SK-N-DZ (cell line): ENCODE results near the gene PCSK5.
"Not testable (repeated sequence)": the region's sequence is repeated elsewhere in the genome, so short reads cannot be mapped to it uniquely, and the experiment has no call there.

Experiments
- DNase-seq: peaks from one replicate; pipeline ENCODE4 v3.0.0-alpha.2; 2015; ENCODE audit warnings: low spot score

PCSK5 gene

DNA sequence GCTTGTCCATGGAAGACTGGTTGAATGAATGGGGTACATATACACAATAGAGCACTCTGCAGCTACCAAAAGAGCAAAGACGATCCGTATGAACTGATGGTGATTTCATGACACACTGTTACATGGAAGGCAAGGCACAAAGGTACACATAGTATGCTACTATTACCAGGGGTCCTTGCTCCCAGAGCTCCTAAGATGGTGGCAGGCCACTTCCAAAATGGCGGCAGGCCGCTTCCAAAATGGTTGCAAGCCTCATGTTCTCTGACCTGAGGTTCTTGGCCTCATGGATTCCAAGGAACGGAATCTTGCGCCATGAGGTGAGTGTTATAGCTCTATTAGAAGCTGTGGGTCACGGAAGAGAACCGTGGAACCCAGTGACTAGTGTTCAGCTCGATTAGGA is 356.2 kb downstream of the PCSK5 start:
- no peak for DNase-seq

DNA sequence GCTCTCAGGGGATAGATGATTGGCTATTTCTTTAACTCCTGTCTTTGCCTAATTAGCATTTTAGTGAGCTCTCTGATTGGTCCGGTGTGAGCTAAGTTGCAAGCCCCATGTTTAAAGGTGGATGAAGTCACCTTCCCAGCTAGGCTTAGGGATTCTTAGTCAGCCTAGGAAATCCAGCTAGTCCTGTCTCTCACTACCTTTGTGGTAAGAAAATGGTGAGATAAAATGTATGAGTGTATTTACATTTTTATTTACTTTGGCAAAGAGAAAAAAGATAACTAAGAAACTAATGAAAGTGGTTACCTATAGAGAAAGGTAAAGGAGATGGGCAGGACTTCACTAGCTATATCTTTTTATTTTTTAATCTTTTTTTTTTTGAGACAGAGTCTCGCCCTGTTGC is 357.0 kb downstream of the PCSK5 start:
- DNase-seq, result no peak

DNA sequence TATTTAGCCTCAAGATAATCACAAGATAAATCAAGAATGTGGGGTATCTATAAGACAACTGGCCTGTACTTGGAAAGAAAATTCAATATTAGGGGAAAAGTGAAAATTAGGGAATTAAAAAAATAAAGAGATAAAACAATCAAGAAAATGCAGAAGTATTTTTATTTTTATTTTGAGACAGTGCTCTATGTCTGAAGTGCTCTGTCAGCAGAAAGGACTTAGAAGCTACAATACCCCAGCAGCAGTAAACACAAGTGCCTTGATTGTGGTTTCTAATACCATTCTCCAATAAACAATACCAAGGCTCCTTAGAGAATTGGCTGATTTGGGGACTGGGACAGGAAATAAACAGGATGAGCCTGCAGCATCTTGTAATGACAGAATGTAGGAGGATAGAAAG is 358.8 kb downstream of the PCSK5 start:
- no peak for DNase-seq

DNA sequence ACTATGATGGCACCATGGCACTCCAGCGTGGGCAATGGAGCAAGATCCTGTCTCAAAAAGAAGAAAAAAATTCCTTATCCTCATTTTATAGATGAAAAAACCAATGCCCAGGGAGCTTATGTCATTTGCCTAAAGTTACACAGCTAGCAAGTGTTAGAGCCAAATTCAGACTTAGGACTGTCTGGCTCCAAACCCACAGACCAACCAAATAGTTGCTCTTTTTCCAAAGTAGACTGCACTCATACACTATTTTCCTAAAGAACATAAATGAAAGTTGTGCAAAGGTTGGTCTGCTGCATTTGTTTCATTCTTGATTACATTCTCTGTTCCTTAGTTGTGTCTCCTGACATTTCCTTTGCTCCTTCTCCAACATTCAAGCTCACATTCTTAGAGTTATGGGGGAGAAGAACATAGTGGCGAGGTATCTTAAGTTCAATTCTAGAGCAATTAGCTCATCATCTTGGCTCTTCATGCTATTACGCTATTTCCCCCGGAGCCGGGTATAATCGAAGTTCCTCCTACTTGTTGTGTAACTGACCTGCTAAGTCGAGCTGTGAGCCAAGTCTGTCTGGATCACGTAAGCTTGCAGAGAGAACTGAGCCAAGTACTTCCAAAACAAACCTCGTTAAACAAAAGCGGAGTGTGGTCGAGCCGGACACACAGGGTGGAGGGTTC is 365.4 kb downstream of the PCSK5 start:
- no peak for DNase-seq

DNA sequence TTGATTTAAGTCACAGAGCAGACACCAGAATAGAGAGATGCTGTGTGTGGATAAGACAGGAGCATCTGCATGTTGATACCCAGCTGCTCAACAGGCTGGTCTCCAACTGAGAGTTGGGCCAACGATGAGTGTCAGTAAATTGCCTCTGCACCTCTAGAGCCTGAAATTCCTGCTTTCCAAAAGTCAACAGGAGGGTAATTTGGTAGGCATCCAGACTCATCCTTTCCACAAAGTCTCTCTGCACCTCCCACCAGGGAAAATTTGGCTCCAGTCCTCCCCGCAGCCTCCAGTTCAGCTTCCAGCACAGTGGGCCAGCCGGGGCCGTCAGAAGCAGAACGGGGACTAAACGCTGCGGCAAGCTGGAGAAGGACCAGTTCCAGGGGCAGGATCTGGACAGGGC is 366.8 kb downstream of the PCSK5 start:
- DNase-seq, result no peak

DNA sequence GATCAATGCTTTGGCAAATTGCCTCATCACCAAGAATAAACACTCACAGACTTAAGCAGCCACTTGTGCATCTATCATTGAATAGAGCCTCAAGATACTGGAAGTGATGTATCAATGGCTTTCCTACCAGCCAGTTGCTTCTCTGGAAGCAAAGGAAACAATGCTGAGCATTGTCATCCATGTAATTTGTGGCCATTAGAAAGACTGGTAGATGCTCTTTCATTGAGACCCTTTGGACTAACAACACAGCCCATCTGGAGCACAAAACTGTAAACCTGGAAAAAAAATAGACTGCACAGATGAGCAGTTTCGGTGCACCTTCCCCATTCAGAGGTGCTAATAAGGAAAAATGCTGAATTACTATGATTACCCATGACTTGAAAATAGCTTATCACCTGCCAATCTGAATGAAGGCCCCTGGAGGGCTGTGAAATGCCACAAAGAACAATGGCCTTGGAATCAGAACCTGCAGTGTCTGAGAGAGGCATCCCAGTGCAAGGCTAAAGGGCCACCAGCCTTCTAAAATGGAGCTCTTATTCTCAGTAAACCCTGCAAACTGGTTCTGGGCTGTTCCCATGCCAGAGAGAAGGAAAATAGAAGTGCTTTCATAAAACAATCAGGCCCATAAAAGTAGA is 376.3 kb downstream of the PCSK5 start:
- DNase-seq, result no peak

DNA sequence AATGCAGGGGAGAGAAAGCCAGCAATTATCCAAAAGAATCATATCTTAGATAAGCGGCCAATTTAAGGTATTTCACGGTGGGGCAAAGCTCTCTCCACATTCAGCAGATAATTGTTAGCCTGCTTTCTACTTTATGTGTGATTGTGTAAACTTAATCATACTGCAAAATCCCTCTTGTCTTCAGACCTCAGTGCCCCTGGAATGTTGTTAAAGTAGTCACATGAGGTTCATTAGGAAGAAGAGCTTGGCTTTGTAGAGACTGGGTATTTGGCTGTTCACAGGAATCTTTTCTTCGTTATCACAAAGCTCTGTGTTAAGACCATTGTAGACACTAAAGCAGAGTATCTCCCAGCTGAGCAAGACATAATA is 376.8 kb downstream of the PCSK5 start:
- DNase-seq, result no peak

DNA sequence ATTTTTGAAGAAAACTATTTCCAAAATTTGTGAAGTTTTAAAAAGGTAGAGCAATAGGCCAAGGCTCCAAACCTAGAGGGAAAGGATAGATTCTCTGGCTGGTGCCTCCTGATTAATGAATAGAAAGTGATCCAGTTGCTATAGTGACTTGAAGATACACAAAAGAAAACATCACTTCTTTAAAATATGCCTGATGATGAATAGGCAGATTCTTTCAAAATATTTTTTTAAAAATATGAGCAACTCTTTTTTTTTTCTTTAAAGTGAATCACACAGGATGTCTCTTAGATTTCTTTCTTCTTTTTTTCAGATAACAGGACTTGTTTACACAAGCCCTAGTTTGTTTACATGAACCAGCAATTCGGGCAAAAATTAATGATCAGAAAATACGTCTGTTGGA is 379.3 kb downstream of the PCSK5 start:
- DNase-seq, result no peak

DNA sequence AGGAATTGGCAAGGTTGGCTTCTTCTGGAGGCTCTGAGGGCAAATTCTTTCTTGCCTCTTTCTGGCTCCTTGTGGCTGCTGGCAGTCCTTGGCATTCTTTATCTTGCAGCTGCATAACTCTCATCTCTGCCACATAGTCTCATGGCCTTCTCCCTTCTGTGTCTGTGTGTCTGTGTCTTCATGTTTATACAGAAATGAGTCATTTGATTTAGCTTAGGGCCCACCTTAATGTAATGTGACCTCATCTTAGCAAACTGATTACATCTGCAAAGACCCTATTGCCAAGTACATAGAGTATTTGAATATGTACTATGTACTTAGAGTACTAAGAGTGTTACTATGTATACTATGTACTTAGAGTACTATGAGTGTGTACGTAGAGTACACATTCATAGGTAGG is 381.3 kb downstream of the PCSK5 start:
- no peak for DNase-seq

DNA sequence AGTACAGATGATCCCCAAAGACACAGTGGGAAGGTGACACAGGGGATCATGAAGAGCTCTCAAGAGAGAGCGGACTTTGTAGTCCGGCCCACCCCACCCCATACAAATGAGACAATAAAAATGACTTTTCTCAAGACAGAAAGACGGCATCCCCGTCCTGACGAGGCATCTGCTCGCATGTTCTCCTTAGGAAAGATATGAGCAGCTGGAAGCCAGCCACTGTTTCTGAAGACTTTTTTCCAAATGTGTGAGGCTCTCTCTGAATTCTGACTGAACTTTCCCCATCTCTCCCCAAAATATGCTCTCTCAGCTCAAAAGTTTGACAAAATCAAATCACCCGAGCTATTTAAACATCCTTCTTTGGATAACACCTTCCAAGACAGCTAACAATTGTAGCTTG is 398.6 kb downstream of the PCSK5 start:
- no peak for DNase-seq

DNA sequence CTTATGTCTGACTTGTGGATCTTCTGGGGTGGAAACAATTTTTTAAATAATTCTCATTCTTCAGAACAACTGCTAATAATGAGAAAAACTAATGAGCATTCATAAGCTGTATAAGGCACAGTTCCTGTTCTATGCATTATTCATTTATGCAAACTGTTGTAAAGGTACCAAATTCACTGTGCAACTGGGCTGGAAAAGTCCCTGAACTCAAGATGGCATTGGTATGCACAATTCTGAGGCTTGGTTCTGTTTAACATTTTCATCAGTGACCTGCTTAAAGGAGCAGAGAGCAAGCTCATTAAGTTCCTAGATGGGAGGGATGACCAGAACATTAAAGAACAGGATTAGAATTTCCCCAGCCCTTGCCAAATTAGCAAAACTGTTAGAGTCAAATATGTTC is 399.2 kb downstream of the PCSK5 start:
- no peak for DNase-seq

DNA sequence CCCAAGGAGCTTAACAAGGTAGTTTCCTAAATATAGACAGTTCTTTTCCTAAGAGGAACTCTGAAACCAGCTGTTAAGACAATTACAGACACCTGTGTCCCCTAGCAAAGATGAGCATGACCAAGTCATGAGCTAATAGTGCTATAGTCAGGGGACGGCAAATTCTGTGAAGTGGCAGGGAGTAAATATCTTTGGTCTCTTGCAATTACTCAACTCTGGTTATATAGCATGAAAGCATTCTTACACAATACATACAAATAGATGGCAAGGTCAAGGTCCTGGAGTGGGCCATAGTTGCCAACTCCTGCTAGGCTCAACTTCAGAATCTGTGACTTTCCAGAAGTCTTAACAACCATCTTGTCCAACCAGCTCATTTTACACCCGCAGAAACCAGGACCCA is 400.1 kb downstream of the PCSK5 start:
- DNase-seq, result no peak

DNA sequence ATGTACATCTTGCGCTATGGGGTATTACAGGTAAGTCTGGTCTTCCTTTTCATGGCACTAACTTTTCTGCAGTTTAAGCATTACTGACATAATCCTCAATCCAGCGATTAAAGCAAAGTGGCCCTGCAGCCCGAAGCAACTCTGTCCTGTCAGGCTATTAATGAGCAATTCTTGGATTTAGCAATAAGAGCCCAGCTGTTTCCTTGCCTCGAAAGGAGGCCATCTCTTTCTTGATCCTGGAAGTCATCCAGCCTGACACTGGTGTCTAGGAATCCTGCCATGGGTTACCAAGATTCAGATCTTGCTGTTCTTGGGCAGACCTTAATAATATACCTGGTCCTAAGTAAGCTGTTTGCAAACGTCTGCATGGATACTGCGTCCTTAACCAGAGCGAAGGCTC is 401.8 kb downstream of the PCSK5 start:
- no peak for DNase-seq

DNA sequence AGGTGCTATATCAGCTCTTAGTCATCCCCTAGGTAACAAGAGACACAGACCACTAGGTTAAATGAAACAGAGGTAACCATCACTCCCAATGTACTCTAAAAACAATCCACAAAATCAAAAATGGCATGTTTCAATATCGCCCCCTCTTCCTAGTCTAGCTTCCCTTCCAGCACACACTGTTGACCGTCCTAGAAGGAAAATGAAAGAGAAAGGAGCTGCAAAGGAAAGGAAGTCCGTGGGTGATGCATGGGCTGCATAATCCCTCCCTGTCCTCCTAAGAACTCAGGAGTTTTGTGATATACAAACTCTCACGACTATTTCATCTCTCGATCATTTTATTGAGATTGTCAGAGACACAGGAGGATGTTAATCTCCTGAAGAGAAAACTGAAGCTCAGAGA is 402.2 kb downstream of the PCSK5 start:
- no peak for DNase-seq

DNA sequence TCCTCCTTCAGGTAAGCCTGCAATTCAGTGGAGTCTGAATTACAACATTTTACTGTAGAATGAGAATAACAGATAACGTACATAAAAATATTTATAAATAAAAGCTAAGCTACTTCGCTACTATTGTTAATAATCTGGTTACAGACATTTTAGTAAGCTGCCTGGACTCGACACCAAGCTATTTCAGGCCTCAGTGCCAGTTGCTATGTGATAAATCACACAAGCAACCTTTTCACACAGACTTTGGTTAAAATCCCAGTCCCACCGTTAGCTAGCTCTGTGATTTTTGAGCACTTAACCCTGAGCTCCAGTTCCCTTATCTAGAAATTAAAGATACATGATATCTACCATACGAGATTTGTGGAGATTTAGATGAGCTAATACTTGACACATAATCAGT is 403.8 kb downstream of the PCSK5 start:
- DNase-seq, result no peak

DNA sequence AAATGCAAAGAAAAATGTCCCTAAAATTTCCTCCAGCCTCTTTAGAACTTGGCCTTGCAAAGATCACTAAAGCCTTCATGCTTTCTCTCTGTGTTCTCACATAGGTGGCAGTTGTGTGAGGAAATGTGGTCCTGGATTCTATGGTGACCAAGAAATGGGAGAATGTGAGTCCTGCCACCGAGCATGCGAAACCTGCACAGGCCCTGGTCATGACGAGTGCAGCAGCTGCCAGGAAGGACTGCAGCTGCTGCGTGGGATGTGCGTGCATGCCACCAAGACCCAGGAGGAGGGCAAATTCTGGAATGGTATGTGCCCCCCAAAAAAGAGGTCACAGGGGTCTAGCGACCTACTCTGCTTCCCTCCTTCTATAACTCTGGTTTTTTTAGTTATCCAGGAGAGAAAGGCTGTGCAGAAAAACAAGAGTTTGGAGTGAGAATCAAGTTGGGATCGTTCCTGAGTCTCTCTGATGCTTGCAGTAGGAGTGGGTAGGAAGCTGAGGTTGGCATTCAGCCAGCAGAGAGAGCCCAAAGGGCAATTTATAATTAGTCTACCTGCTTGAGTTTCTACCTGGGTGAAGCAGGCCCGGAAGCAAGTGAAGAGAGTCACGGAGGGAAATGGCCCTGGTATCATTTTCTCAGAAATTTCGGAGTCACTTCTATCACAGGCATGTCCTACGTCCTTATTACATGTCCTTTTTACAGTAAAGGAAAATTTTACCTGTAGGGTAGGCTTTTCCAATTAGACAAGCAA is 406.3 kb downstream of the PCSK5 start:
- DNase-seq, result no peak

DNA sequence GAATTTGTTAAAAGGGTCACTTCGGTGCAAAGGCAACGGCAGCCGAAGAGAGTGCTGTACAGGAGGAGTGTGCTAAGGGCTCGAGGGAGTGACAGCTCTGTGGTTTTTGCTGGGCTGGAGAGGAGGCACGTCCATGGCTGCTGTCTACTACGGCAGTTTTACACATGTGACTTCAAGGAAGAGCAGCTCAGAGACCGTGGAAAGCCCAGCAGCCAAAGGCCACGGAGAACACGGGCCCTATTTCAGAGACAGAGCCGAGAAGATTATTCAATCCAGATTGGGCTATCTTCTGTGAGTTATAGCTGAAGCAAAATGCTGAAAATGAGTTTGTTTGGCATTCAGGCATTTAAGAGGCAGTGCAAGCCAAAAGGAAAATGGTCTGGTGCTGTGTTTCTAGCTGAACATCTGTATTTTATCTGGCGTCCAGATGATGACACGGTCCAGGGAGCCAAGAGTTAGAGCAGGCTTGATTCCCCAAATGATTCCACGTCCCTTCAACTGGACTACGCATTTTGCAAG is 407.3 kb downstream of the PCSK5 start:
- peak; percentile 24 for DNase-seq

DNA sequence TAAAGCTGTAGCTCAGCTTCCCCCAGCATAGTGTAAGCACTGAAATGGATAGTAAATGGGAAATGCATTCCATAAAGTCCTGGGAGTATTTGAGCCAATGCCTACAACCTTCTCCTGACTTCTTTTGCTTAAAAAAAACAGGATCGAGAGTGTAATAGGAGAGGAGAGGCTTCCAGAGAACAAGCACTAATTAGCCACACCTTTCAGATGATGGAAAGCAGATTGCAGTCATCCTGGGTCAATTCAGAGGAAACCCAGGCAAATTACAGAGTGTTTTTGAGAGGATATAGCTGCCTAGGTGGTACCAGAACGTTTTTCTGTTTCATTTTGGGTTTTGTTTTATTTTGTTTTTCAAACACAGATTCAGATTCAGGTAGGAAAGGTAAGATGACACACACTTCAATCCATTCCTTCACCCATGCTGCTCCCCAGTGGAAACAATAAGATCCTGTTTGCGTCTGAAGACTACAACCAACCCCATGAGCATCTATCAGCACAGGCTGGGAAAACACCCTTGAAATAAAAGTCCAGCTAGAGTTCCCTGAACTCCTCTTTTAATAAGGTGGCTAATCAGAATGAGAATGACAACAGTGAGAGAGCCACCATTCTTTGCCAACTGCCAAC is 408.2 kb downstream of the PCSK5 start:
- peak; percentile 34 for DNase-seq

DNA sequence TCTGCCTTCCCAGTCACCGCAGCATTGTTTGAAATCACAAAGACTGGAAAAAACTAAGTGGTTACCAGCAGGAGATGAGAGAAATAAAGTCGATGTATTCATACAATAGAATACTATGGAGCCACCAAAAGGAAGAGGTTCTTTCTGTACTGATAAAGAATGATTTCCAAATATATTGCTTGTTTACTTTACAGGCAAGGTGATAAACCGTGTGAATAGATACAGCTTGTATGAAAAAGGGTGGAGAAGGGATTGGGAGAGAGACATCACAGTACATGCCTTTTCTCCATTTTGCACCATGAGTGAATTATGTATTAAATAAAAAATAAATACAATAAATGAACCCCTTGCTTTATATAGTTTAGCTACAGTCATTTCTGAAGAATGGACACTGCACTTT is 412.1 kb downstream of the PCSK5 start:
- DNase-seq, result no peak

DNA sequence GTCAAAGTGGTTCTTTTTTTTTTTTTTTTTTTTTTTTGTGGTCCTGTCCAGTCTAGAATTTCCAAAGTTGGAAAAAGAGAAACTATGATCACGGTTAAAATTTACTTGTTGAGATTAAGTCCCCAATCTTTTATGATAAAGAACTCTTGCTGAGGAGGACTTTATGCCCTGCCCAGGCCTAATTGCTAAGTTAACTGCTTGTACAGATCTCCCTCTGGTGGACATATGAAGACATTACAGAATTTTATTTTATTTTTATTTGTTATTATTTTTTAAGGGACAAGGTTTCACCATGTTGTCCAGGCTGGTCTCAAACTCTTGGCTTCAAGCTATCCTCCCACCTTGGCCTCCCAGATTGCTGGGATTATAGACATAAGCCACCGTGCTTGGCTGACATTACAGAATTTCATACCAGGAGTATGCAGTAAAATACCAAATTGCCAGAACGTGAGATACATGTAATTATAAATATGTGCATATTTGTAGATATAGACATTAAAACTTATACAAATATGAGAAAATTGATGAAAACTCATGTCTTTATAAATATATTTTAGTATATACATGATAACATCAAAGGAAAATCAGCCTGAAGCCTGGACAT is 412.6 kb downstream of the PCSK5 start:
- DNase-seq, result peak; percentile 67

DNA sequence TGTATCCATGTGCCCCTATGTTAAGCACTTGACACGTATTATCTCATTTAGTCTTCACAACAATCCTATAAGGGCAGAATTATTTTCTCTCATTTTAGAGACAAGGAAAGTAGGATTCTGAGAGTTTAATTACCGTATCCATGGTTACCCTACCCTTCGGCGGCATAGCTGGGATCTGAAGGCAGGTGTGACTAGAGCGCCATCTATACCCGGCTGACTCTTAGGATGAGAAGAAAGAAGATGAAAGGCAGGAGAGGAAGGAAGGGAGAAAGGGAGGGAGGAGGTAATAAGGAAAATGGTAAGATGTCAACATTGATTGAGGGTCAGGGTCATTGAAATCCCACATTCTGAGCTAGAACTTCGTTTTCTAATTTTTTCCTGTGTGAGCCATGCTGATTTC is 416.6 kb downstream of the PCSK5 start:
- DNase-seq, result not testable (repeated sequence)

DNA sequence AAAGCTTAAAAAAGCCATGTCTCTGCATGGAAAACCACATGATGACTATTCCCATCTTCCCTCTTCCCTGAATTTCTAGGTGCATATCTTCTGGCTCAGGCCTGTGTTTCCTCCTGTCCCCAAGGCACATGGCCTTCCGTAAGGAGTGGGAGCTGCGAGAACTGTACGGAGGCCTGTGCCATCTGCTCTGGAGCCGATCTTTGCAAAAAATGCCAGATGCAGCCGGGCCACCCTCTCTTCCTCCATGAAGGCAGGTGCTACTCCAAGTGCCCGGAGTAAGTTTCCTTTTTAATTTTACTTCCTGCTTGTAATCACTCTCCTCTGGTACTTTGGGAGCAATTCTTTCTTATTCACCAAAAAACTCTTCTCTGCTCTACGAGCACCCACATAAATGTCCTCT is 420.1 kb downstream of the PCSK5 start:
- no peak for DNase-seq
